SK-N-SH treated with all-trans-retinoic acid at 6 μM for 48 hours (cell line): Measurements from ENCODE around the gene AP2A2.

Experiments used
- ARNTL ChIP-seq: fragments of 450-650 bp; formaldehyde crosslinking; IDR thresholded peaks from 2 replicates; pipeline ENCODE4 v1.5.0; 2020; ENCODE audit warnings: low read depth, mild to moderate bottlenecking, moderate library complexity, borderline replicate concordance
- CREB5 ChIP-seq: fragments of 250-450 bp; sonication (Bioruptor Pico); IDR thresholded peaks from 2 replicates; pipeline ENCODE4 v1.5.1; 2020; ENCODE audit warnings: low read depth, mild to moderate bottlenecking, moderate library complexity
- PATZ1 ChIP-seq: fragments of 250-450 bp; sonication (Bioruptor Pico); IDR thresholded peaks from 2 replicates; pipeline ENCODE4 v1.8.0; 2020; ENCODE audit warnings: mild to moderate bottlenecking, moderate library complexity, borderline replicate concordance
- RARB ChIP-seq: fragments of 250-450 bp; sonication (Bioruptor Pico); IDR thresholded peaks from 2 replicates; pipeline ENCODE4 v1.8.0; 2021; ENCODE audit warnings: mild to moderate bottlenecking, moderate library complexity
- TSHZ2 ChIP-seq: fragments of 250-450 bp; sonication (Bioruptor Pico); IDR thresholded peaks from 2 replicates; pipeline ENCODE4 v1.5.0; 2020; ENCODE audit warnings: mild to moderate bottlenecking, moderate library complexity
- ZFP3 ChIP-seq: fragments of 250-450 bp; sonication (Bioruptor Pico); IDR thresholded peaks from 2 replicates; pipeline ENCODE4 v1.5.0; 2020; ENCODE audit warnings: mild to moderate bottlenecking, moderate library complexity
- ZNF8 ChIP-seq: fragments of 450-650 bp; formaldehyde crosslinking; IDR thresholded peaks from 2 replicates; pipeline ENCODE4 v1.5.0; 2020; ENCODE audit warnings: mild to moderate bottlenecking, moderate library complexity

GRCh38 chr11:1036931-1037330 is 111.3 kb downstream of the AP2A2 start:
- no peak for TF ChIP-seq CREB5 (CRISPR knock-in tag)
- no peak for TF ChIP-seq TSHZ2 (CRISPR knock-in tag)
- no peak for TF ChIP-seq PATZ1 (CRISPR knock-in tag)
- no peak for TF ChIP-seq ZFP3 (CRISPR knock-in tag)
- no peak for TF ChIP-seq ARNTL (CRISPR knock-in tag)
- no peak for TF ChIP-seq ZNF8 (CRISPR knock-in tag)
- no peak for TF ChIP-seq RARB
